ENCODE data around the gene AMZ1. TPM values are rescaled to one million over a fixed set of nuclear protein-coding genes. Genes with fewer than 3 reads are reported as not detected.

The AMZ1 gene
- total RNA-seq, 1 donor from 2014 or later, result 0.16 TPM

Other genes with a start within 250 kb of the AMZ1 start
- gene GRIFIN, start 211.8 kb upstream of the AMZ1 start, total RNA-seq, result not detected
- gene LFNG, start 168.4 kb upstream of the AMZ1 start, total RNA-seq, result 43.8 TPM
- gene BRAT1, start 132.7 kb upstream of the AMZ1 start, total RNA-seq, result 29.8 TPM
- gene IQCE, start 129.2 kb upstream of the AMZ1 start, total RNA-seq, result 14.4 TPM
- 107 TPM for gene TTYH3, start 56.2 kb upstream of the AMZ1 start, total RNA-seq
- 70.1 TPM for gene GNA12, start 156.1 kb downstream of the AMZ1 start, total RNA-seq